Suppressor macrophage treated with lipopolysaccharide for 4 hours (primary cell): ENCODE measurements around the gene UPF3A.
"Not testable (repeated sequence)": the region's sequence is repeated elsewhere in the genome, so short reads cannot be mapped to it uniquely, and the experiment has no call there.

Source experiments
- DNase-seq: peaks from one replicate; pipeline ENCODE4 v3.0.0-alpha.2; 2020

The UPF3A gene

DNA sequence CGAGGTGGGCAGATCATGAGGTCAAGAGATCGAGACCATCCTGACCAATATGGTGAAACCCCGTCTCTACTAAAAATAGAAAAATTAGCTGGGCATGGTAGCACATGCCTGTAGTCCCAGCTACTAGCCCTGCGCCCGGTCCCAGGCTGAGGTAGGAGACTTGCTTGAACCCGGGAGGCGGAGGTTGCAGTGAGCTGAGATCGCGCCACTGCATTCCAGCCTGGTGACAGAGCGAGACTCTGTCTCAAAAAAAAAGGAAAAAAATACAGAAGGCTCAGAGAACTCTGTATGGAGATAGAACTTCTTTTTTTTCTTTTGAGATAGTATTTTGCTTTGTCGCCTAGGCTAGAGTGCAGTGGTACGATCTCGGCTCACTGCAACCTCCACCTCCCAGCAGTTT is 17.1 kb upstream of the UPF3A start:
- DNase-seq: not testable (repeated sequence)

DNA sequence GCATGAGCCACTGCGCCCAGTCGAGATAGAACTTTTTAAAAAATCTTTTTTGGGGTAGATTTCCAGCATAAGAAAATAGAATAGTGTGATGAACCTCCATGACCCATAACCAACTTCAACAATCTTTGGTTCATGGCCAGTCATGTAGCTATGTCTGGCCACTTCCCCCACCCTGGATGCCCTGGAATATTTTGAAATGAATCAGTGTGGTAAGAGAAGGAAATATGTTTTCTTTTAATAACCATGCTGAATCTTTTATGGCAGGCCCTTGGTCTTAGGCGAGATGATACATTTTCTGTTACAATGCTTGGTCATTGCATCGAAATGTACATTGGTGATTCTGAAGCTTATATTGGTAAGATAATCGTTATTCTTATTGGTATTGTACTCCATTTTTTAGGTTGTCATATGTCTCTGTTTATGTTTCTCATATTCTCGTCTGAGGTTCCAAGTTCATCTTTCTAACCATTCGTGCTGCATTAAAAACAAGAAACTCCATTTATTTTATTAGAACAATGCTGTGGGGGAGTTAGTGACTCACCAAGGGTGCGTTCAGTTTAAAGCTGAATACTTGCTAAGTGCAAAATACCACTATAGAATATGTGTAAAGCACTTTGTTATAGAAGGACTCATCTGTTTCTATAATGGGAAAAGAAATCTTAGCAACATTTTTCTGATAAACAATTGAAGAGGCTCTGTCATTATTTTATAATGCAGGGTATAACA is 16.4 kb upstream of the UPF3A start:
- DNase-seq: no peak

DNA sequence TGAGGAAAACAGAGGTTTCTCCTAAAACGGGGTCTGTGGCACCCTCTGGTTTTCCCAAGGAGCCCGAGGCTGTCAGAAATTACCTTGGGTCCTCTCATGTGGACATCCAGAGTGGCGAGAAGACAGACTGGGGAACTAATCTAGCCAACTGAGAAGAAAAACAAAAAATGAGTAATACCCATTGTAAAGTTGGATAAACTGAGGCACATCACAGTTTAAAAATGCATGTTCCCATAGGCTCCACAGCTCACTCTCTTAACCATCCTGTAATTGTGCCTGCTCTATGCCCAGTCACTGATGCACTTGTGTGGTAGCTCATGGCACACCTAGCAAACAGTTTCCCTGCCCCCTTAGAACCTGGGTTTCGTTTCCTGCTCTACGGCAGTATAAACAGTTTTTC is 15.2 kb upstream of the UPF3A start:
- no peak for DNase-seq

DNA sequence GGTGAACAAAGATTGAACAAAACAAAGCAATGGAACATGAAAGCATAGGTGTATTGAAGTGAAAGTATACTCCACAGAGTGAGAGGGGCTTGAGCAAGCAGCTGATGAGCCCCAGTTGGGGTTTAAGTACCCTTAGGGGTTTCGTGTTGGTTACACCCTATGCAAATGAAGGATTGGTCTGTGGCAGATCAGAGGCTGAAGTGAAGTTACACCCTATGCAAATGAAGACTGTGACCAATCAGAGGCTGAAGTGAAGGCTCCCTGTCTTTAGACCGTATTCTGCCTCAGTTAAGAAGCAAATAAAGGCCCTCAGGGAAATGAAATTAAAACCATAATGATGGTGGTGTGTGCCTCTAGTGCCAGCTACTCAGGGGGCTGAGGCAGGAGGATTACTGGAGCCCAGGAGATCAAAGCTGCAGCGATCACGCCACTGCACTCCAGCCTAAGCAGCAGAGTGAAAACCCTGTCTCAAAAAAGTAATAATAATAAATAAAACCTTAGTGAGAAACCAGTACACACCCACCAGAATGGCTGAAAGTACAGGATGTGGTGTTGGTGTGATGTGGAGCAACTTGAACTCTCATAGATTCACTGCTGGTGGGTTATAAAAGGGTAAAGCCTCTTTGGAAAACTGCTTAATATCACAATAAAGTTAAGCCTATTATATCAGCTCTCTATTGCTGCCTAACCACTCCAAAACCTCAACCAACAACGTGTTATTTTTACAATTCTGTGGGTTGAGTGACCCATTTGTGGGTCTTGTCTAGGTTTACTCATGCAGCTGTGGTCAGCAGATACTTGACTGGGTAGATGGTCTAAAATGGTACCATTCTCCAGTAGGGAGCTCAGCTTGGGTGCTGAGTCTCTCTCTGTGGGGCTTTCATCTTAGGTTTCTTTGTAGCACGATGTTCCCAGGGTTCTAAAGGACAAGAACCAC is 12.8 kb upstream of the UPF3A start:
- DNase-seq: no peak

DNA sequence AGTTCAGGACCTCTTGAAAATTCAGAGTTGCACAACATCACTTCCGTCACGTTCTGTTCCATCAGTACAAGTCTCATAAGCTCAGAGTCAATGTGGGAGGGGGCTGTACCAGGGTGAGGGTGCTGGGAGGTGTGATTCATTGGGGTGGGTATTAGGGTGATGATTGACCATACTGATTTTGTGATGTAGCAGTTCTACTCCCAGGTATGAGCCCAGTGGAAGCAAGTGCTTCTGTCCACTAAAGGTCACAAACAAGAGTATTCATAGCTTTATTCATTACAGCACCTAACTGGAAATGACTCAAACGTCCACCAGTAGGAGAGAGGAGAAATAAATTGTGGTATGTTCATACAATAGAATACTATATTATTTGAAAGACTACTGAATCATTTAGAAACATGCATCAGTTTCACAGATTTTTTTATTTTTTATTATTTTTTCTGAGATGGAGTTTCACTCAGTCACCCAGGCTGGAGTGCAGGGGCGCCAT is 12.1 kb upstream of the UPF3A start:
- DNase-seq: no peak

DNA sequence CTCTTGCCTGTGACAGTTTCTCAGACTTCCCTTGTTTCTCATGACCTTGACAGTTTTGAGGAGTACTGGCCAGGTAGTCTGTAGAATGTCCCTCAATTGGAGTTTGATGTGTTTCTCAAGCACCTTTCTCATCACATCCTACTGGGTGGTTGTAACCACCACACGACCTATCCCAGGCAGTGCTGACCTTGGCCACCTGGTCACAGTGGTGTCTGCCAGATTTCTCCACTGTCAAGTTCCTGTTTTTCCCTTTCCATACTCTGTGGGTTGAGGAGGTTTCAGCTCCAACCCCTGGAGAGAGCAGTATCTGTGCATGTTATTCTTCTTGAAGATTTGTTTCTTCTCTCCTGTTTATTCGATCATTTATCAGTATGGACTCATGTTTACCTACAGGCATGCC is 8.4 kb upstream of the UPF3A start:
- DNase-seq: no peak

DNA sequence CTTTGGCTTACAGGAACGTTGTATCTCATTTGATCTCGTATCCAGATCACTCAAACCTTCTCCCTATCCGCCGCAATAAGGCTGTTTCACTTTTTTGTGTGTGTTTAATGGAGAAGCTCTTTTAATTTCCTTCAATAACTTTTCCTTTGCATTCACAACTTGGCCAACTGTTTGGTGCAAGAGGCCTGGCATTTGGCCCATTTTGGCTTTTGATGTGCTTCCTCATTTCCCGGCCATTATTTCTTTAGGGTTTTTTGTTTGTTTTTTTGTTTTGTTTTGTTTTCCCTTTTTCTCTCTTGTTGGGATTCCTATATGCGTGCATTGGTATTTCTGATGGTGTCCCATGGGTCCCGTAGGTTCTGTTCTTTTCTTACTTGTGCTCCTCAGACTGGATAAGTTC is 6.1 kb upstream of the UPF3A start:
- DNase-seq: peak; percentile 52

DNA sequence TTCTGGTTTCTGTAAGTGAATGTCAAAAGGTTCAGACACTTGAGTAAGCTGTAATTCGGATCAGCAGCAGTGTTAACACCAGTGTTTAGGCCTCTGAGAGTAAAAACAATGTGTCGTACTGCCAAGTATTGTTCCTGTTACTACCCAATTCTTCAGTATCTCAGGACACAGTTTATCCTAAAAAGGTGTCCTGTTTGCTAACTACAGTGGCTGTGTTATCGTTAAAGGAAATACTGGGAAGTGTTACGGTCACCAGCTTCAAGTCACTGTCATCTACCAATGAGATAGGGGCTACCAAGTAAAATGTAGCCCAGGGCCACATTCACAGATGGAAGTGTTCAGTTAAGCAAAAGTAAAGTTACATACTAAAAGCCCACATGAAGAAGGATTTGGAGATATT is 2.3 kb upstream of the UPF3A start:
- DNase-seq: no peak

DNA sequence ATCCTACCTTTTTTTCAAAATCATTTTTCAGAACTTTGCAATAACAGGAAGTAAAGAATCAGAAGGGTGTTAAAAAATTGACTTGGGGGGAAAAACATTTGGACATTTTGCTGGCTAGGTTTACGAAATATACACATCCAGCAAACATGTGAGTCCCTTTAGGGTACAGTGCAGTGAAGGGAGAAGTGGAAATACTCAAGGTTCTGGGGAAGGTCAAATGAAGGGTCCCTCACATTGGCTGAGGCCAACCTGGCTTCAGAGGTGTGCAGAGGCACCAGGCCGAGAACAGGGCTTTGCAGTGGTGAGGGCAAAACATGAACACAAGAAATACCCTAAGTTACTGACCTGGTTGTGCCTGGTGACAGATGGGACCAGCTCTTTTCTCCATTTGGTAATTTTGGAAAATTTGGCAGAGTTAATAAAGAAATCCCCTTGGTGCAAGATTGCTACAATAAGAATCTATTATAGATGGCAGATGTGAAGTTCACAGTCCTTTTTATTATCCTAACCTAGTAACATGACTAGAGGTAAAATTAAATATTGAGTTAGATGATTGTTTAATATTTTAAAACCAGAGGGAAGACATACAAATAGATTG is 1.5 kb upstream of the UPF3A start:
- peak; percentile 4 for DNase-seq

DNA sequence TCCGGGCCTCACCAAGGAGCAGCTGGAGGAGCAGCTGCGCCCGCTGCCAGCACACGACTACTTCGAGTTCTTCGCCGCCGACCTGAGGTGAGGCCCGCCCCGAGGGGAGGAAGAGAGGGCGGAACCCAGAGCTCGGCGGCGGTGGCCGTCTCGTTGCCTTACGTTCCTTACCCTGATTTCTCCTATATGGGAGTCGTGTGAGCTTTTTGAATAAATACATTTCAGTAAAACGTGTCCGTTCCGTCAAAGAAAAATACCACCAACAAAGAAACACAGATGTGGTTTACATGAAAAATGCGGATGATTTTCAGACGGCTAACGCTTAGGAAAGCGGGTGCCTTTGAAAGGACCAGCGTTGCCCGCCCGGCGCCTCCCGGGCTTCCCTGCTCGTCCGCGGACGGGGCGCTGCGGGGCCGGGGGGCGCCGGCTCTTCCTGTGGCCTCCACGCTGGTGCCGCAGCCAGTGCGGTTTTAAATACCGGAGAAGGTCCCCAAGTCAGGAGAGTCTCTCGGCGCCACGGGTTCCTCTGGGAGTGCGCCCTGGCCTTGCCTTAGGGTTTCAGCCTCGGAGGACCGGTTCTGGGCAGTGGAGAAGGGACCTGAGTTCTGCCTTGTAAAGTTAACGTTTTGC is 755 bp downstream of the UPF3A start:
- peak; percentile 73 for DNase-seq

DNA sequence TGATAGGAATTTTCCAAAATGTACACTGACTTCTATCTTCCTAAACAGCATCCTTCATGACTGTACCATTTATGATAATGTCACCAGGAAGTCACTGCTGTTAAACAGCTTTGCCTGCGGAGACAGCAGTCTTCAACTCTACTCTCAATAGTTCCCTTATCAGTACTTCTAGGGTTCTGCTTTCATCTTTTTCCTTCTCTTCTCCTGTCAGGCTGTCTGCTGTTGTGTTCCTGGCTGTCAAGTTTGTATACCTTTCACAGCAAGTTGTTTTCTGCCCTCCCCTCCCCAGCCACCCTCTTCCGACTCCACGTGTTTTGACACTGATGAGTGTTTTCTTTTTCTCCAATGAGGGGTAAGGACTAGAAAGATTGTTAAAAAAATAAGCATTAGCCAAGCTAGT is 2.2 kb downstream of the UPF3A start:
- peak; percentile 4 for DNase-seq

DNA sequence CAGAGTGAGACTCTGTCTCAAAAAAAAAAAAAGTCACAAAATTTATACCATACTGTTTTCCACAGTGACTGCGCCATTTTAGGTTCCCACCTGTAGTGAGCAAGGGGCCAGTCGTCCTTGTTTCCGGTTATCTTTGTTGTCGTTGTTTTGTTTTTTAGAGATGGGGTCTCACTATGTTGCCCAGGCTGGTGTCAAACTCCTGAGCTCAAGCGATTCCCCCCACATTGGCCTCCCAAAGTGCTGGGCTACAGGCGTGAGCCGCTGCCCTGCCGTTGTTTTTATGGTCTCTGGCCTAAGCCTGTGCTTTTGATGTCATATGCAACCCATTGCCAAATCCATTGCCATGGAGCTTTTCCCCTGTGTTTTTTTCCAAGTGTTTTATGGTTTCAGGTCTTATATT is 3.3 kb downstream of the UPF3A start:
- DNase-seq: no peak

DNA sequence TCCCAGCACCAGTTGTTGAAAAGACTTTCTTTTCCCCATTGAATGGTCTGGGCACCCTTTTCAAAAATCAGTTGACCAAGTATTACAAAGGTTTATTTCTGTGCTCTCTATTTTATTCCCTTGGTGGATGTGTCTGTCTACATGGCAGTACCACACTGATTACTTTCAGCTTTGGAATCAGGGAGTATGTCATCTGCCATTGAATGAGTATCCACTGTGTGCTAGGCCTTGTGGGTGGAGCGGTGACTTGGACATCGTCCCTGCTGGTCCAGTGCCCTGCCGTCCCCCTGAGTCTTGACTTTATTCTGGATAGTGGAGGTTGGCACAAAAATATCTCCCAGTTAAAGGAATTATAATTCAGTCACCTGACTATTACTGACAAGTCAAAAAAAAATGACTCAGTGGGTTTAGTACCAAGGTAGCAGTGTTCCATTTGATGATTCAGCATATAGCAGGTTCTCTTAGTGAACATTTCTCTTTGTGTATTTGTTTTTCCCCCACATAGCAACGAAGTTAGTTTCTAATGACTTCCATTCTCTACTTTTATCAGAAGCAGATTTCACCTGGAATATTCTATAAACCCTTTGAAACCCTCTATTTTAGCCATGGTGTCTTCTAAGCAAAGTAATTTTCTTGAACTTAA is 3.9 kb downstream of the UPF3A start:
- no peak for DNase-seq

DNA sequence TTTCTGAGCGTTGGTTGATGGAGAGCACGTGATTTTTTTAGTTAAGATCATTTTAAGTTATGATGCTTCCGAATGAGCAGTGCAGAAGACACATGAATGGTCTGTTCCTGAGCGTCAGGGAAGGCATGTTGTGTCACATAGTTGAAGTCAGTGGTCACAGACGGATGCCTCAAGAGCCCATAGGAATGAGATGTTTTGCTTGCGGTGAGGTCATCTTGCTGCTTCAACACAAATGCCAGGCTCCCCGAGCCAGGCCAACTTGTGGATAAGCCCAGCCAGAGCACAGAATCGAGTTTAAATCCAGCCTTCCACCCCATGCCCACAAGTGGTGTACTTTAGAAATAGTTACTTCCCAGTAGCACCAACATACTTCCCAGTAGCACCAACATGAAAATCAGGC is 5.4 kb downstream of the UPF3A start:
- DNase-seq: no peak

DNA sequence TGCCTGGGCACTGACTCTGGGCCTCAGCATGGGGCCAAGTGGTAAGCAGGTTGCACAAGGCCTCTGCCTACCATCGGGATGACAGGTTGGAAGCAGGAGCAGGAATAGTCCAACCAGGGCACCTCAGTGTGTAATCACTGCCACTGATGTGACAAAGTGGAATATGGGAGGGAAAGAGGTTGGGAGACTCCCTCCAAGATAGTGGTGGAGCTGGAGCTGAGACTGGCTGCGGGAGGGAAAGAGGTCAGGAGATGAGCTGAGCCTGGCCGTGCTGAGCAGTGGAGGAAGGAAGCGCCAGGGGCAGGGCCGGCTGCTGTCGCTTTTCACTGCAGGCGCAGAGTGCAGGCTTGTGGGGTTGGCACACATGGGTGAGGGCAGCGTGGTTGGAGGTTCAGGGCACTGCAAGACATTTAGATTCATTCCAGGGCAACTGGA is 6.8 kb downstream of the UPF3A start:
- DNase-seq: no peak

DNA sequence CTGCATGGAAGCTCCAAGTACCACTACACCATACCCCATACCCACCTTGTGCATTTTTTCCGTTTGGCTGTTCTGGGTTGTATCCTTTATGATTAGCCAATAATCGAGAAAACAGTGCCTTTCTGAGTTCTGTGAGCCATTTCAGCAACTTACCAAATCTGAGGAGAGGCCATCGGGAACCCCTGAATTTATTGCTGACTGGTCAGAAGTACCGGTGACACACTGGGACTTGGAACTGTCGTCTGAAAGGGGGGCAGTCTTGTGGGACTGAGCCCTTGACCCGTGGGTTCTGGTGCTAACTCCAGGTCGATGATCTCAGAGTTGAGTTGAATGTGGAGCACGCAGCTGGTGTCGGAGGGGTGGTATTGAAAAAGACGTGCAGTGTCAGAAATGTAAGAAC is 15.0 kb downstream of the UPF3A start:
- no peak for DNase-seq

DNA sequence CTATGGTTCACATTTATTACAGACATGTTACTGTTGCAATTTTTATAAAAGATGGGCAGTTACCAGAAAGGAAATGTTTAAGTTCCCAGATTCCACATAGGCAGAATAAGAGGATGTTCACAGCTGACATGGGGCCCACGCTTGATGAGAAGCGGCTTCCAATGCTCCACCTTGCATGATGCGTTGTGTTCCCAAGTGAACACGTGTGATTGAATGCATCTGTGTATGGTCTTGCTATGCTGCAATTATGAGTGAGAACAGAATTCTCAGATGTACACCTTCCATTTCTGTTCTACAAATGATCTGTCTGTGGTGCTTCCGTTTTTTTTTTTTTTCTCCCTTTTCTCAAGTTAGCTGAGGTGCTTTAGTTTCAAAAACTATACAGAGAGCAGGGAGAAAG is 15.5 kb downstream of the UPF3A start:
- DNase-seq: no peak

DNA sequence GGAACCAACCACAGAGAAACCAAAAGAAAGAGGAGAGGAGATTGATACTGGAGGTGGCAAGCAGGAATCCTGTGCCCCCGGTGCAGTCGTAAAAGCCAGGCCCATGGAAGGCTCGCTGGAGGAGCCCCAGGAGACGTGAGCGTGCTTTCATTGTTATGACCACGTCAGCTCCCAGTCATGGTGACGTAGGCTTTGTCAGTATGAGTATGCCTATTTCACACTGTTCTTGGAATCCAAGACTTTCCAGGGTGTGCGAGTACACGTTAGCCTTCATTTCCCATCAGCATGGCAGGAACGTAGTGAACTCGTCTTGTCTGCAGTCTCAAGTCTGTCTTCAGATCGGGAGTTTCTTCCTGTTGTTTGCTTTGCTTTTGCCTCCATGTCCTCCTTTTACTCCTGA is 17.5 kb downstream of the UPF3A start:
- DNase-seq: no peak

DNA sequence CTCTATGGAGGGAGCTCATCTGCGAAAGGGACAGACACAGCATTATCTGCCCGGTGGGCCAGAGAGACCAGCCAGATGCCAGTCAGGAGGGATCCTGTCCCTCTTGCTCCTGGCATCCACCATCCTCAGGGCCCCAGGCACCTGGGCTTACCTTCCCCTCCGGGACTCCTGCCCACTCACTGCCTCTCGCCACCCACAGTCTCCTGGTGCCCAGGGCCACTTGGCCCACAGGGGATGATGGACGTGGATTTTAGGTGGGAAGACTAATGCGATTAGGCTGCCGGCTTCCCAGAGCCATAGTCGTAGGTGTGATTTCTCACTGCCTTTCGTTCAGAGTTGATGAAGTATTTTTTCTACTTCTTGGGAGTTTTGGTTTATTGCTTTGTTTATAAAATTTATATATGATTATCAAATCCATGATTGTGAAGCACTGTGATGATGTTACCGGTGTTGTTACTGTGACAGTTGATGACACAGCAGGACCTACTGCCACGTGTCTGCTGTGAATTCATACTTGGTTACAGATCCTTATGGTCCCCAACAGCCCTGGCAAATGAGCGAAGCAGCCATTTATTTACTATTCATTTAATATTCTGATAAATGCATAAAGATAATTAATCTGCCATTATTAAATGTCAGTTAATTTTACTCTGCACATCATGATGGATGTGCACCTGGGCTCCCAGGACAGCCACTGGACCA is 18.4 kb downstream of the UPF3A start:
- DNase-seq: no peak

DNA sequence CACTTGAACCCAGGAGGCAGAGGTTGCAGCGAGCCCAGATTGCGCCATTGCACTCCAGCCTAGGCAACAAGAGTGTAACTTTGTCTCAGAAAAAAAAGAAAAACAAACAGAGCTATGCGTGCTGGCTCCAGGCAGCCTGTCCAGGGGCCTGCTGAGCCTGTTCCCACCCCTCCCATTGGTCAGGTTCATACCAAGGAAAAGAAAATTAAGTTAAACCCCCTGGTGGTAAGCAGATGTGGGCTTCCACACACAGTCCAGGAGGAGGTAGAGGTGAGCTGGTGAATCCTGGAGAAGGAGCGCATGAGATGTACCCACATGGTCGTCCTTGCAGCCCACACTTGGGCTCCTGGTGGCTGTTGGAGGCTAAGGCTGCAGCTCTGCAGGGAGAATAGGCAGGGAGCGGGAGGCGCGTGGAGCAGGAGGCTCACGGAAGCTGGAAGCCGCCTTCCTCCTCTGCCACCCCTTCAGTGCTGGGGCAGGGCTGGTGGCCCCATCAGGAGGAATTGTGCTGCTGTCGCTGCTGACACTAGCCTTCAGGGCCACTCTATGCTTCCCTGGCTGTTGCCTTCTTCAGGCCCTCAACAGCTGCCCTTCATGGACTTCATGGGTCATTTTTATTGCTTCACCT is 22.4 kb downstream of the UPF3A start:
- DNase-seq: no peak

DNA sequence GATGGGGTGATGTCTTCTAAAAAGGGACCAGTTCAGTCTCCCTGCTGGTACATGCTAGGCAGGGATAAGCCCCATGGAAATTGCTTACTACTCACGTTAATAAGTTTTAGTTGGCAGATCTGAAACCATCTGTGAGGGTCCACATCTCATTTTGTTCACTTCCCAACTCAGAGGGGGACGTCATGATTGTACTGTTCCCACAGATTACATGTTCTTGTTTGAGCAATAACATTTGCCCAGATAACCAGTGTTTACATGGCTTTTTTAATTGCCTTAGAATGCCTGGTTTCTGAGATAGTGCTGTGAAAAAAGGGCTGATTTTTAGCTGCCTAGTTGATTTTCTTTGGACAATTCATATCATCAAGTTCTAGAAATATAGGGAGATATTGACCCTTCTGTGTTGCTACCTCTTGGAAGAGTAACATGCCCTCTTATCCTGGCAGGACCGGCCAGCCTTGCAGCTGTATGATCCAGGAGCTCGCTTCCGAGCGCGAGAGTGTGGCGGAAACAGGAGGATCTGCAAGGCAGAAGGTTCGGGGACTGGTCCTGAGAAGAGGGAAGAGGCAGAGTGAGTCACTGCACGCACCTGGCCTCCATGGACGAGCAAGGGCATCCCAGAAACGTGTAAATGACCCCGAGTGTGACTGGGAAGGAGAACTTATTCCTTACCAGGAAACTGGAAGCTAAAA is 23.1 kb downstream of the UPF3A start:
- DNase-seq: no peak
